Vagina (tissue), 2 donors: ENCODE data around the gene CREB5.

Source experiments
- CTCF ChIP-seq, 3 experiments: fragments of 450-650 bp in 2 of 3; fragments of 200-600 bp in 1 of 3; sonication (generic) in 1 of 3; IDR thresholded peaks; one replicate each; pipeline ENCODE4 v1.5.1; 2017 to 2019; ENCODE audit warnings: antibody characterized with exemption in 3 of 3, mild to moderate bottlenecking in 2 of 3, moderate library complexity in 2 of 3
- POLR2A ChIP-seq, 2 donors: fragments of 450-650 bp; IDR thresholded peaks; one replicate each; pipeline ENCODE4 v1.6.1; 2017; ENCODE audit warnings: antibody characterized with exemption in 2 of 2, mild to moderate bottlenecking in 2 of 2, moderate library complexity in 2 of 2

- TF ChIP-seq CTCF (IDR thresholded peaks at IDR 0.05): no peak
- no peak for TF ChIP-seq POLR2A (IDR thresholded peaks at IDR 0.05)
Observed at GRCh38 chr7:28427236-28427635, 14.9 kb downstream of the CREB5 start.
